Measurements from ENCODE around the gene CFAP97D1.
"Not testable (repeated sequence)": the region's sequence is repeated elsewhere in the genome, so short reads cannot be mapped to it uniquely, and the experiment has no call there.

The CFAP97D1 gene

GRCh38 chr17:43798024-43798423 is 17.8 kb downstream of the CFAP97D1 start:
- not testable (repeated sequence) for DNase-seq (ENCODE audit: low read depth in 2 of 2)

- DNase-seq (ENCODE audit: low read depth in 2 of 2) = no peak
Measured at GRCh38 chr17:43799047-43799446, 18.8 kb downstream of the CFAP97D1 start.

GRCh38 chr17:43800736-43801135 is 20.5 kb downstream of the CFAP97D1 start:
- DNase-seq (ENCODE audit: low read depth in 2 of 2) = no peak

- DNase-seq (ENCODE audit: low read depth in 2 of 2) = no peak
Measured at GRCh38 chr17:43801844-43802243, 21.6 kb downstream of the CFAP97D1 start.

GRCh38 chr17:43803758-43804157 is 23.5 kb downstream of the CFAP97D1 start:
- DNase-seq (ENCODE audit: low read depth in 2 of 2) = no peak

- DNase-seq (ENCODE audit: low read depth in 2 of 2) = no peak
Measured at GRCh38 chr17:43805117-43805516, 24.9 kb downstream of the CFAP97D1 start.

GRCh38 chr17:43808076-43808475 is 27.8 kb downstream of the CFAP97D1 start:
- no peak for DNase-seq (ENCODE audit: low read depth in 2 of 2)

- no peak for DNase-seq (ENCODE audit: low read depth in 2 of 2)
Measured at GRCh38 chr17:43809121-43809520, 28.9 kb downstream of the CFAP97D1 start.

- DNase-seq (ENCODE audit: low read depth in 2 of 2) = no peak
Measured at GRCh38 chr17:43810226-43810715, 30.0 kb downstream of the CFAP97D1 start.

- no peak for DNase-seq (ENCODE audit: low read depth in 2 of 2)
Measured at GRCh38 chr17:43810823-43811222, 30.6 kb downstream of the CFAP97D1 start.

- no peak for DNase-seq (ENCODE audit: low read depth in 2 of 2)
Measured at GRCh38 chr17:43812396-43813265, 32.4 kb downstream of the CFAP97D1 start.

GRCh38 chr17:43813386-43813785 is 33.2 kb downstream of the CFAP97D1 start:
- DNase-seq (ENCODE audit: low read depth in 2 of 2) = no peak

GRCh38 chr17:43814026-43814425 is 33.8 kb downstream of the CFAP97D1 start:
- DNase-seq (ENCODE audit: low read depth in 2 of 2) = no peak

GRCh38 chr17:43814714-43815113 is 34.5 kb downstream of the CFAP97D1 start:
- no peak for DNase-seq (ENCODE audit: low read depth in 2 of 2)

GRCh38 chr17:43816336-43817320 is 36.4 kb downstream of the CFAP97D1 start:
- DNase-seq (ENCODE audit: low read depth in 2 of 2) = no peak

- DNase-seq (ENCODE audit: low read depth in 2 of 2) = no peak
Measured at GRCh38 chr17:43817826-43818225, 37.6 kb downstream of the CFAP97D1 start.

- no peak for DNase-seq (ENCODE audit: low read depth in 2 of 2)
Measured at GRCh38 chr17:43818966-43819365, 38.7 kb downstream of the CFAP97D1 start.

- no peak for DNase-seq (ENCODE audit: low read depth in 2 of 2)
Measured at GRCh38 chr17:43820759-43821158, 40.5 kb downstream of the CFAP97D1 start.

GRCh38 chr17:43822570-43823190 is 42.4 kb downstream of the CFAP97D1 start:
- DNase-seq (ENCODE audit: low read depth in 2 of 2) = no peak

- no peak for DNase-seq (ENCODE audit: low read depth in 2 of 2)
Measured at GRCh38 chr17:43823350-43824084, 43.3 kb downstream of the CFAP97D1 start.

GRCh38 chr17:43825567-43825966 is 45.3 kb downstream of the CFAP97D1 start:
- no peak for DNase-seq (ENCODE audit: low read depth in 2 of 2)

Data from stimulated activated CD8-positive, alpha-beta memory T cell treated with anti-CD3 and anti-CD28 coated beads, Interleukin-7, amount 100 ng/mL, for 4 hours (primary cell).